Measurements from ENCODE around the gene BANK1. TPM values are rescaled to one million over a fixed set of nuclear protein-coding genes. Genes with fewer than 3 reads are reported as not detected.

BANK1 gene
- total RNA-seq, 1 donor from 2014 or later = 0.12 TPM

- intact Hi-C loops (cut with micrococcal nuclease) = no loop called here
- ATAC-seq (no peak), DNase-seq (no peak)
These were observed 16.4 kb downstream of the BANK1 start for GRCh38 chr4:101806914-101807313.

- intact Hi-C loops (cut with micrococcal nuclease) = no loop called here
- ATAC-seq (no peak), DNase-seq (no peak)
These were observed 16.8 kb downstream of the BANK1 start for GRCh38 chr4:101807351-101807750.

GRCh38 chr4:101813604-101814003 lies 23.1 kb downstream of the BANK1 start:
- DNase-seq = no peak
- ATAC-seq = no peak
- intact Hi-C loops (cut with micrococcal nuclease) = no loop called here

- DNase-seq = no peak
- intact Hi-C loops (cut with micrococcal nuclease) = no loop called here
These were observed 27.8 kb downstream of the BANK1 start for GRCh38 chr4:101818362-101818761.

GRCh38 chr4:101823864-101824263 lies 33.3 kb downstream of the BANK1 start:
- intact Hi-C loops (cut with micrococcal nuclease) = no loop called here
- DNase-seq = no peak
- ATAC-seq = no peak

More at GRCh38 chr4:101818362-101818761, 27.8 kb downstream of the BANK1 start:
- no peak for ATAC-seq

GRCh38 chr4:101824500-101824899 lies 34.0 kb downstream of the BANK1 start:
- ATAC-seq = no peak
- intact Hi-C loops (cut with micrococcal nuclease) = no loop called here
- no peak for DNase-seq

- DNase-seq = no peak
- intact Hi-C loops (cut with micrococcal nuclease) = no loop called here
- ATAC-seq = no peak
These were observed 35.4 kb downstream of the BANK1 start for GRCh38 chr4:101825953-101826352.

- intact Hi-C loops (cut with micrococcal nuclease) = no loop called here
- DNase-seq = no peak
- ATAC-seq = no peak
These were observed 41.3 kb downstream of the BANK1 start for GRCh38 chr4:101831816-101832215.

GRCh38 chr4:101833480-101833879 lies 43.0 kb downstream of the BANK1 start:
- intact Hi-C loops (cut with micrococcal nuclease) = no loop called here
- ATAC-seq = no peak
- no peak for DNase-seq

GRCh38 chr4:101835121-101835904 lies 44.8 kb downstream of the BANK1 start:
- intact Hi-C loops (cut with micrococcal nuclease) = no loop called here
- DNase-seq (no peak), ATAC-seq (peak; percentile 14)

- intact Hi-C loops (cut with micrococcal nuclease) = no loop called here
- ATAC-seq (no peak), DNase-seq (no peak)
These were observed 52.5 kb downstream of the BANK1 start for GRCh38 chr4:101843054-101843453.

GRCh38 chr4:101846550-101846949 lies 56.0 kb downstream of the BANK1 start:
- ATAC-seq (no peak), DNase-seq (no peak)
- intact Hi-C loops (cut with micrococcal nuclease) = no loop called here

GRCh38 chr4:101850698-101851097 lies 60.2 kb downstream of the BANK1 start:
- DNase-seq = no peak
- intact Hi-C loops (cut with micrococcal nuclease) = no loop called here
- no peak for ATAC-seq

- intact Hi-C loops (cut with micrococcal nuclease) = no loop called here
- no peak for ATAC-seq
- DNase-seq = no peak
These were observed 61.1 kb downstream of the BANK1 start for GRCh38 chr4:101851672-101852071.

- no peak for DNase-seq
- no peak for ATAC-seq
- intact Hi-C loops (cut with micrococcal nuclease) = no loop called here
These were observed 62.5 kb downstream of the BANK1 start for GRCh38 chr4:101853028-101853427.

- ATAC-seq (no peak), DNase-seq (no peak)
- intact Hi-C loops (cut with micrococcal nuclease) = no loop called here
These were observed 63.2 kb downstream of the BANK1 start for GRCh38 chr4:101853691-101854090.

- intact Hi-C loops (cut with micrococcal nuclease) = no loop called here
- ATAC-seq = no peak
These were observed 64.7 kb downstream of the BANK1 start for GRCh38 chr4:101855239-101855638.

GRCh38 chr4:101856149-101856548 lies 65.6 kb downstream of the BANK1 start:
- ATAC-seq = no peak
- DNase-seq = no peak
- intact Hi-C loops (cut with micrococcal nuclease) = no loop called here

More at GRCh38 chr4:101855239-101855638, 64.7 kb downstream of the BANK1 start:
- no peak for DNase-seq

GRCh38 chr4:101857176-101857575 lies 66.6 kb downstream of the BANK1 start:
- intact Hi-C loops (cut with micrococcal nuclease) = no loop called here
- ATAC-seq = no peak

GRCh38 chr4:101858641-101859040 lies 68.1 kb downstream of the BANK1 start:
- intact Hi-C loops (cut with micrococcal nuclease) = no loop called here
- no peak for DNase-seq
- no peak for ATAC-seq

More at GRCh38 chr4:101857176-101857575, 66.6 kb downstream of the BANK1 start:
- DNase-seq = no peak

- DNase-seq (no peak), ATAC-seq (no peak)
- intact Hi-C loops (cut with micrococcal nuclease) = no loop called here
These were observed 72.1 kb downstream of the BANK1 start for GRCh38 chr4:101862595-101862994.
